ENCODE measurements around the gene IL10RA.
A peak's percentile ranks its signal among the peaks of the same experiment; 100 is the strongest.

The IL10RA gene

DNA sequence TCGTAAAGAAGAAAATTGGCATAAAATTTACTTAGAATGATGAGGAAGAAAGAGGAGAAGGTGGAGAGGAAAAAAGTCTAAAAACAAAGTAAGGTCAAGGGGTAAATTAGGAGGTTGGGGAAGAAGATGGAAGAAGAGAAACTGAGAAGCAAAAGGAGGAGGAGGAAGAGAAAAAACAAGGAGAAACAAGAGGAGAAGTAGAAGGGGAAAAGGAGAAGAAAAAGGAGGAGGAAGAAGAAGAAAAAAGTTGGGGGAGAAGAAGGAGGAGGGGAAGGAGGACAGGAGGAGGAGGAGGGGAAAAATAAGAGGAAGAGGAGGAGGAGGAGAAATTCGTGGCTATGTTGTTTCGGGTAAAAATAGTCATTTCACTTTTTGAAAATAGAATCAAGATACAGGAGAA is 42.4 kb downstream of the IL10RA start:
- Mint-ChIP-seq H3K4me1 (peaks cover 16% of the 10 kb centered on the region), H3K27ac (no peak overlapping the region), H3K9me3 (no peaks in the 10 kb centered on the region), H3K36me3 (no peaks in the 10 kb centered on the region), H3K4me3 (no peak overlapping the region), H3K27me3 (no peaks in the 10 kb centered on the region)

DNA sequence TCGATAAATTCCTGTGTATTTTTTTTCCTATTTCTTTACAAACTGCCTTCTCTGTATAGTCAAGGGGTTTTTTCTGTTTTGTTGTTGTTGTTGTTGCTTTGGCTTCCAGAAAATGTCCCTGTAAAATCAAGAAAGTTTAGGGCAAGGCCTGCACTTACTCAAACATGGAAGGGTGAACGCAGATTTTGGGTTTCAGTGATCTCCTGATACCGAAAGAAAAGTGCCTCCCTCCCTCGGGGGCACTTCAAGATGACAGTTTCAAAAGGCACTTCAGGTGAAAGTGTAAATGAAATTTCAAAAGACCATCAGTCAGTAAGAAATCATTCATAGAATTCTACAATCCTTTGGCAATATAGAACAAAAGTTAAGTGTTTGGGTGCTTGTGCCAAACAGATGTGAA is 47.2 kb downstream of the IL10RA start:
- Mint-ChIP-seq H3K9me3 (no peaks in the 10 kb centered on the region), H3K27ac (no peak overlapping the region), H3K4me1 (peaks cover 18% of the 10 kb centered on the region), H3K4me3 (no peak overlapping the region), H3K27me3 (no peaks in the 10 kb centered on the region), H3K36me3 (no peaks in the 10 kb centered on the region)

DNA sequence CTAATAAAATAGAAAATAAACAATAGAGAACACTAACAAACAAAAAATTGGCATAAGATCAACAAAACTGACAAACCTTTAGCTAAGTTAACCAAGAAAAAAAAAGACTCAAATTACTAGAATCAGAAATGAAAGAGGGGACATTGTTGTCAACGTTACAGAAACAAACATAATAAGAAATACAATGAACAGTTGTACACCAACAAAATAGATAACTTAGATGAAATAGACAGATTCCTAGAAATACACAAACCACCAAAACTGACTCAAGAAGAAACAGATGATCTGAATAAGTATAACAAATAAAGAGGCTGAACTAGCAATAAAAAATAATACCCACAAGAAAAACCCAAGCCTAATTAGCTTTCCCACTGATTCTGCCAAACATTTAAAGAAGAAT is 55.9 kb downstream of the IL10RA start:
- no peaks in the 10 kb centered on the region for H3K36me3 Mint-ChIP-seq
- H3K27ac Mint-ChIP-seq = peak overlapping the region; percentile 76
- H3K9me3 Mint-ChIP-seq = no peaks in the 10 kb centered on the region
- peaks cover 68% of the 10 kb centered on the region for H3K4me1 Mint-ChIP-seq
- peak overlapping the region; percentile 30 for H3K4me3 Mint-ChIP-seq
- H3K27me3 Mint-ChIP-seq = no peaks in the 10 kb centered on the region

DNA sequence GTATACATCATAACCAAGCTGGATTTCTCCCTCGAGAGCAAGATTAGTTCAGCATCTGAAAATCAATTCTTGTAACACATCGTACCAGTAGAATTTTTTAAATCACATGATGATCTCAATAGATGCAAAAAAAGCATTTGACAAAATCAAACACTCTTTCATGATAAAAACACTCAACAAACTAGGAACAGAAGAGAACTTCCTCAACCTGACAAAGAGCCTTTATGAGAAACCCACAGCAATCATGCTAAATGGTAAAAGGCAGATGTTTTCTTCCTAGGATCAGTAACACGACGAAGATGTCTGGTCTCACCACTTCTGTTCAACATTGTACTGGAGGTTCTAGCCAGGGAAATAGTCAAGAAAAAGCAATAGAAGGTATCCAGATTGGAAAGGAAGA is 56.6 kb downstream of the IL10RA start:
- peaks cover 71% of the 10 kb centered on the region for H3K4me1 Mint-ChIP-seq
- no peaks in the 10 kb centered on the region for H3K9me3 Mint-ChIP-seq
- H3K27ac Mint-ChIP-seq = peak overlapping the region; percentile 76
- no peaks in the 10 kb centered on the region for H3K27me3 Mint-ChIP-seq
- peak overlapping the region; percentile 2 for H3K4me3 Mint-ChIP-seq
- H3K36me3 Mint-ChIP-seq = no peaks in the 10 kb centered on the region

DNA sequence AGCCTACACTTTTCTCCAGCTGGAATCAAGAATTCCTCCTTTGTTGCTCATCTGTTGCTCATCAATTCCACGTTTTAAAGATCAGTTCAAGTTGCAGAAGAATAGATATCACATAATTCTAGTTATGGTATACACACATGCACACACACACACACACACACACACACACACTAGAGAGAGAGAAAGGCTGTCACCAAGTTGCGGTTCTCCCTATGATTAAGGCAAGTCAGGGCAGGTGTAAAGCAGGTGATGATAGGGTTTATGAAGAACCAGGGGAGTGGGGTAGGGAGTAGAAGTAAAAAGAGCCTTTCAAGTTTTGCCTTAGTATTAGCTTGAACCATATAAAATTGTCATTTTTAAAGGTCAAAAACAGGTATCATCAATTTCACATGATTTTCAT is 59.0 kb downstream of the IL10RA start:
- no peaks in the 10 kb centered on the region for H3K36me3 Mint-ChIP-seq
- H3K27ac Mint-ChIP-seq = peak overlapping the region; percentile 90
- no peaks in the 10 kb centered on the region for H3K27me3 Mint-ChIP-seq
- no peak overlapping the region for H3K4me3 Mint-ChIP-seq
- no peaks in the 10 kb centered on the region for H3K9me3 Mint-ChIP-seq
- H3K4me1 Mint-ChIP-seq = peaks cover 79% of the 10 kb centered on the region

DNA sequence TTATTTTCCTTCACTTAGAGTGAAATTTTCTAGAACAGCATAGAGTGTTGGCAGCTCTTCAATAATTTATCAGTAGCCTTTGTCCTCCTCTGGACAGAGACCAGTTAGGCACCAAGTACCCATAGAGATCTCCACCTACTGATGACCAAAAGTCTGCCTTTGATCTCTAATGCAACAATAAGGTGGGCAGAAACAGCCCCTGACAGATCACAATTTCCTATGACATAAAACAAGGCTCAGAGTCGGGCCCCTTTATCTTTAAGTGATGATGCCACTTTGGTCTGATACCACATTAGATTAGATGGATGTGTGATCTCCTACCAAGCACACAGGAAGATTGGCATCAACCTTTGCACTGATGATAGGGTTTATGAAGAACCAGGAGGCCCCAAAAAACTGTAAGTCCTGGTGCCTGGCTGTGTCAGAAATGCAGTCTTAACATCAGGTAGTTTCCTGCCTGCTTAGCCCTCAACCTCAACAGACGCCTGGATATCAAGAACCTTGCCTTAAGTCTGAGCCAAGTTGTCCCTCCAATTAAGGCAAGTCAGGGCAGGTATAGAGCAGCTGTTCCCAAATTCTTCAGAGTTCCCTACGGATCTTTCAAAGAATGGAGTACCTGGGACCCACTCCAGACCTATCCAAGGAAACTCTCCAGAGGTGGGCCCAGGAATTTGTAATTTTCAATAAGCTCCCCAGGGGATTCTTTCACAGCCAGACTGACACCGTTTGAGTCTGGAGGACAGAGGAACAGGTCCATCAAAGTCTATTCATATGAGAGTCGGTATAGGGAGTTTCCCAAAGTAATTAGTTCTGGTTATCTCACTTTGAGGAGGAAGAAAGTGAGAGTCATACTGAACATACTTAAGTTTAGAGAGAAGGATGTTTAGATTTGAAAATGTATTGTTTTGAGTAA is 60.1 kb downstream of the IL10RA start:
- H3K27me3 Mint-ChIP-seq = no peaks in the 10 kb centered on the region
- H3K4me1 Mint-ChIP-seq = peaks cover 86% of the 10 kb centered on the region
- no peaks in the 10 kb centered on the region for H3K36me3 Mint-ChIP-seq
- peak overlapping the region; percentile 90 for H3K27ac Mint-ChIP-seq
- H3K4me3 Mint-ChIP-seq = peak overlapping the region; percentile 34
- H3K9me3 Mint-ChIP-seq = no peaks in the 10 kb centered on the region

DNA sequence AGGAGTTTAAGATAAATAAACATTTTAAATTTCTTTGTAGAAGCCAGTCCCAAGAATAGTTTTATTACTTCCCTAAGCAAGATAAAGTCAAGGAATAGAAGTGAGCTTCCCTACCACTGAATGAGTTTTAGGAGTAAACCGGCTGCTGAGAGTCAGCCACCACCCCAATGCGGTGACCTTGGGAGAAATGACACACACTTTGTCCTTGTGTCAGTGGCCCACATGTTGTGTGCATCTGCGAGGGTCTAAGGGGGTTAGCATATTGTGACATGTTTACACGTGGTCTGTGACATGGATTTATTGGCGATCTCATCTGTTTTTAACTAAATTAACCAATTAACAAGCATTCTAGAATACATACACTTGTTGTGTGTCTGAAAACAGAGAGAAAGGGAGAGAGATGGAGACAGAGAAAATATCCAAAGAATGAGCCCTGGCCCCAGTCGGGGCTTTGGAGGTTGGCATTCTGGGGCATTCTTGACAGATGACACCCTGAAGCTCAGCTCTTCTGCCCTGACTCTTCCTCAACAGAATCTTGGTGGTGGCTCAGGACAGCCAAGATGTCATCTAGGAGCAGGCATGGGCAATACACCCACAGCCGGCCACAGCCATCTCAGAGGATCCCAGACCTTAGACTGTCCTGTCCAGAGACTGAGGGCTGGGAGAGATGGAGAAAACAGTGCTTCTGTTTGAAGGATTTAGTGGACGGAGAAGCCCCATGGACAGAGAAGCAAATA is 60.9 kb downstream of the IL10RA start:
- Mint-ChIP-seq H3K4me3 (no peak overlapping the region), H3K9me3 (no peaks in the 10 kb centered on the region), H3K27me3 (no peaks in the 10 kb centered on the region), H3K4me1 (peaks cover 90% of the 10 kb centered on the region), H3K27ac (peak overlapping the region; percentile 90), H3K36me3 (no peaks in the 10 kb centered on the region)

DNA sequence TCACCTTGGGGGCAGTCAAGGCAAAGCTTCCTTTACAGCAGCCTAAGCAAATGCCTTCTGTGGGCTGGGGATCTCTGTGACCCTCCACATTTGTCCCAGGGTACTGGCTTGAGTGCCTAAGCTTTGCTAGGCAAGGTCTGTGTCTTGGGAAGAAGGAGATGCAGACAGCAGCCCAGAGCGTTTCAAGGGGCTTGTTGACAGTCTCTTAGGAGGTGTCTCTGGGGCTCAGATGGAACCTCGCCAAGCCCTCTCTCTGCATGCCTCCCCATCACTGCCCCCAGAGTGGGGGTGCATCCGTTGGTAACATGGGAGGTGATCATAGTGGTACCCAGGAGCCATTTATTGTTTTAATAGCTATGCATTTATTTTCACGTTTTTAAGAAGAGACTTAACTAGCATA is 61.6 kb downstream of the IL10RA start:
- no peaks in the 10 kb centered on the region for H3K27me3 Mint-ChIP-seq

DNA sequence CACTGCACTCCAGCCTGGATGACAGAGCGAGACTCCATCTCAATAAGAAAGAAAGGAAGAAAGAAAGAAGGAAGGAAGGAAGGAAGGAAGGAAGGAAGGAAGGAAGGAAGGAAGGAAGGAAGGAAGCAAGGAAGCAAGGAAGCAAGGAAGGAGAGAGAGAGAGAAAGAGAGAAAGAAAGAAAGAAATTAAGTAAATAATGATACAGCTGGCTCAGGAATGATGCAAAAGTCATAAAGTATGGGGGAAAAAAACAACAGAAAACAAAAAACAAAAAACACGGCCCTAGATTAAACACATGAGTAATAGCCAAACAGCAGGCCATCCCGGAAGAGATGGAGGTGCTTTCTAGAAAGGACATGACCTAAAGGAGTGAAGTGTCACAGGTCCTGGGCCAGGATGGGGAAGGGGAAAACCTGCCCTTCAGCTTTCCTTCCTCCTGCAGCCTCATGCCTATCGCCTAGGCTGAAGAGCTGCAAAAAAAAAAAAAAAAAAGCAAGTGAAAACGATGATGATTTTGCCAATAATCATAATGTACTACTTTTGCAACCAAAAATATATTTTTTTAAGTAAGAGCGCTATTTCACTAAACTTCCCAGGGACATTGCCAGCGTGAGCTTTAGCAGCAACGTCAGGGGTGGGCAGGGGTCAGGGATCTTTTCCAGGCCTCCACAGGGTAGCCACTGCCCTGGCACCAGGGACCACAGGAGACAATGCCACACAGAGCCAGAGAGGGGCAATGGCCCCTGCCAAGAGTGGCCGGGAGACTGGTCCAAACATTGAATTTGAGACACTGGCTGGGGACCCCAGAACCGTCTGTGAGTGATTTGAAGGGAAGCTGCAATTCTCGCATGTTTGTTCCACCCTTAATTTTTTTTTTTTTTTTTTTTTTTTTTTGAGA is 62.5 kb downstream of the IL10RA start:
- no peaks in the 10 kb centered on the region for H3K36me3 Mint-ChIP-seq
- H3K9me3 Mint-ChIP-seq = no peaks in the 10 kb centered on the region
- H3K27me3 Mint-ChIP-seq = no peaks in the 10 kb centered on the region
- peaks cover 86% of the 10 kb centered on the region for H3K4me1 Mint-ChIP-seq
- H3K27ac Mint-ChIP-seq = no peak overlapping the region
- H3K4me3 Mint-ChIP-seq = no peak overlapping the region

More for the DNA sequence above, 61.6 kb downstream of the IL10RA start:
- no peaks in the 10 kb centered on the region for H3K36me3 Mint-ChIP-seq
- peak overlapping the region; percentile 30 for H3K27ac Mint-ChIP-seq
- H3K4me1 Mint-ChIP-seq = peaks cover 90% of the 10 kb centered on the region
- H3K9me3 Mint-ChIP-seq = no peaks in the 10 kb centered on the region
- no peak overlapping the region for H3K4me3 Mint-ChIP-seq

DNA sequence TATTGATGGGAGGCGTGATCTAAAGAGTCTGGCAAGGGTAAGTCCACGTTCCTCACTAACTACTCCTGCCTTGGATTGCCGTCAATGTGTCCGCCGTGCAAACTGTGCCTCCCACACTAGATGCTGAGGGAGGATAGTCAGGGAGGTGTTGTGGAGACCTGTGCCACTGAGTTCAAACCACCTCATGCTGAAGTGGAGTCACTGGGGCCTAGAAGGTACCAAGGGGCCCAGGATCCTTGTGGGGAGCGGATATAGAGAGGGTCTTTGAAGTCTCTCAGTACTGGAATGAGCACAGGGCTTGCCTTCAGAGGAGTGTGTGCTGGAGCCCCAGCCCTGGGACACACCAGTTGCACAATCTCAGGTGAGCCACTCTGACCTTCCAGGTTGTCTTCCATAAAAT is 63.6 kb downstream of the IL10RA start:
- peak overlapping the region; percentile 58 for H3K4me3 Mint-ChIP-seq
- peaks cover 77% of the 10 kb centered on the region for H3K4me1 Mint-ChIP-seq
- H3K36me3 Mint-ChIP-seq = no peaks in the 10 kb centered on the region
- no peaks in the 10 kb centered on the region for H3K27me3 Mint-ChIP-seq
- peak overlapping the region; percentile 59 for H3K27ac Mint-ChIP-seq
- H3K9me3 Mint-ChIP-seq = no peaks in the 10 kb centered on the region

DNA sequence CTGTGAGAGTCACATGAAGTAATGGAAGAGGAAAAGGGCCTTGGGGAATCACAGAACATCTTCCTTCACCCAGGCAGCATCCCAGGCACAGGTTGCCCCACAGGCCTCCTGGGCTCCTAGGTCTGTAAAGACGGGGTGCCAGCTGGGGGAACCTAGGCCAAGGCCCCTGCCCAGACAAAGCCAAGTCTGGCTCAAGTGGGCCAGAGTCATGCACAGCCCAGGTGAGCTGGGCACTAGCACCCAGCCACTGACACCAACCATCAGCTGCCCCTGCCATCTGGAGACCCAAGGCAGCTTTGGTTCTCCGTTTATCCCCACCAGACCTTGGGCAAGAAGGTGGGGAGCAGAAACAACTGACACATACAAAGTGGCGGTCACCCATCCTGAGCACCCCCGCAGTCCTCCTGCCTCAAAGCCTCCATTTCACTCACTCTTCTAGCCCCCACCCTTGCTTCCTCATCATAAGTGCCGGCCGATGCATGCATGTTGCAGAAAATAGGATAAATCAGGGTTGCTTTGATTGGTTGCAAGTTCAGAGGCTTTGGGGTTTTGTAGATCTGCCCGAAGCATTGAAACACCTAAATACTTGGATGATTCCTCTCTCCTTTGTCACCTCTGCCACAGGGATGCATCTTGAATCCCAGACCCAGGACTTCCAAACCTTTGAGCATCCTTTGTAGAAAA is 64.2 kb downstream of the IL10RA start:
- Mint-ChIP-seq H3K36me3 (no peaks in the 10 kb centered on the region), H3K4me3 (peak overlapping the region; percentile 58), H3K9me3 (no peaks in the 10 kb centered on the region), H3K4me1 (peaks cover 71% of the 10 kb centered on the region), H3K27me3 (no peaks in the 10 kb centered on the region), H3K27ac (peak overlapping the region; percentile 59)
